Stimulated activated CD4-positive, alpha-beta T cell treated with anti-CD3 and anti-CD28 coated beads, Interleukin-12 subunit alpha, Interleukin-12 subunit beta, amount 100 ng/mL, for 24 hours (primary cell): ENCODE results near the gene CA10.

Source experiments
- DNase-seq, 2 experiments: peaks; one replicate each; pipeline ENCODE4 v3.0.0-alpha.2; 2020; ENCODE audit warnings: low read depth in 2 of 2

Gene CA10

GRCh38 chr17:51677875-51678274 is 480.6 kb downstream of the CA10 start:
- DNase-seq = no peak

GRCh38 chr17:51676691-51677487 is 481.6 kb downstream of the CA10 start:
- DNase-seq = no peak

- no peak for DNase-seq
Measured at GRCh38 chr17:51674579-51675255, 483.8 kb downstream of the CA10 start.

GRCh38 chr17:51673070-51673469 is 485.4 kb downstream of the CA10 start:
- DNase-seq = no peak

- no peak for DNase-seq
Measured at GRCh38 chr17:51672065-51672464, 486.4 kb downstream of the CA10 start.

- no peak for DNase-seq
Measured at GRCh38 chr17:51670899-51671298, 487.6 kb downstream of the CA10 start.

- no peak for DNase-seq
Measured at GRCh38 chr17:51668963-51669246, 489.6 kb downstream of the CA10 start.

GRCh38 chr17:51668155-51668962 is 490.2 kb downstream of the CA10 start:
- DNase-seq = no peak

GRCh38 chr17:51667706-51668083 is 490.8 kb downstream of the CA10 start:
- no peak for DNase-seq

GRCh38 chr17:51666971-51667705 is 491.4 kb downstream of the CA10 start:
- no peak for DNase-seq

- DNase-seq = no peak
Measured at GRCh38 chr17:51662204-51663056, 496.1 kb downstream of the CA10 start.

- DNase-seq = no peak
Measured at GRCh38 chr17:51661403-51661802, 497.1 kb downstream of the CA10 start.

GRCh38 chr17:51660266-51660665 is 498.2 kb downstream of the CA10 start:
- no peak for DNase-seq

- no peak for DNase-seq
Measured at GRCh38 chr17:51657224-51657623, 501.3 kb downstream of the CA10 start.

GRCh38 chr17:51653878-51654277 is 504.6 kb downstream of the CA10 start:
- no peak for DNase-seq

- DNase-seq = no peak
Measured at GRCh38 chr17:51652529-51652928, 506.0 kb downstream of the CA10 start.

GRCh38 chr17:51651513-51652298 is 506.8 kb downstream of the CA10 start:
- no peak for DNase-seq

GRCh38 chr17:51650772-51651171 is 507.7 kb downstream of the CA10 start:
- DNase-seq = no peak

- no peak for DNase-seq
Measured at GRCh38 chr17:51650202-51650601, 508.3 kb downstream of the CA10 start.

GRCh38 chr17:51647826-51648225 is 510.7 kb downstream of the CA10 start:
- no peak for DNase-seq
